HG03175 (cell line): ENCODE data around the gene METRNL.
A peak's percentile ranks its signal among the peaks of the same experiment; 100 is the strongest.
"Not testable (repeated sequence)": the region's sequence is repeated elsewhere in the genome, so short reads cannot be mapped to it uniquely, and the experiment has no call there.

Experiments used
- ATAC-seq: cut with Tn5 transposase; IDR thresholded peaks from one replicate; pipeline ENCODE4 v1.9.1; 2021; ENCODE audit warnings: mild to moderate bottlenecking, moderate library complexity; ENCODE audit not compliant: unreplicated experiment

The METRNL gene

DNA sequence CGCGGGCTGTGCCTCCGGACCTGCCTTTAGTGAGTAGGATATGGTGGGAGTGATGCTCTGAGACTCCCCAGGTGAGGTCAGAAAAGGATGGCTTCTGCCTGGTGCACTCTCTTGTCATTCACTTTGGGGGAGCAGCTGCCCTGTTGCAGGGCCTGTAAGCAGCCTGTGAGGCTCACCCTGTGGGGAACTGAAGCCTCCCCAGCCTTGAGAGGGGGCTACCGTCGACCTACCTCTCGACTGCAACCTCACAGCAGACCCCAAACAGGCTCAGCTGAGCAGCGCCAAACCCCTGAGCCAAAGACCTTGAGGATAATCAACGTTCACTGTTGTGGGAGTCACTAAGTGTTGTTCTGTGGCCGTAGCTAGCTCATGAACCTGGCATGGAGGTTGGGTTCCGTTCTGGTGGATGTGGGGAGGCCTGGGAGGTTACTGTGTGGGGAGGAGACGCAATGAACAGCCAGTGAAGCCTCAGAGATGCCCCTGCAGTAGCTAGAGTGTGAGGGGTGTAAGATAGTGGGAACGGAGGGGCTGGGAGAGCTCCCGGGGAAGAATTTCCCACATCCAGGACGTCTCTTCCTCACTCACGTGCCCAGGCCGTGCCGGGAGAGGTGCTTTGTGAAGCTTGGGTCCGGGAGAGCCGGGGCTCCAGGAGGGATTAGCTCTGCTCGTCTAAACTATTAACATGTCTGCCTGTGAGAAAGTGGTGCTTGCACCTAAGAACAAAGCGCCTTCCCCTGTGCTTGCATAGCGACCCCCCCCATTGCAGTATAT lies 38.8 kb downstream of the METRNL start:
- no peak for ATAC-seq

DNA sequence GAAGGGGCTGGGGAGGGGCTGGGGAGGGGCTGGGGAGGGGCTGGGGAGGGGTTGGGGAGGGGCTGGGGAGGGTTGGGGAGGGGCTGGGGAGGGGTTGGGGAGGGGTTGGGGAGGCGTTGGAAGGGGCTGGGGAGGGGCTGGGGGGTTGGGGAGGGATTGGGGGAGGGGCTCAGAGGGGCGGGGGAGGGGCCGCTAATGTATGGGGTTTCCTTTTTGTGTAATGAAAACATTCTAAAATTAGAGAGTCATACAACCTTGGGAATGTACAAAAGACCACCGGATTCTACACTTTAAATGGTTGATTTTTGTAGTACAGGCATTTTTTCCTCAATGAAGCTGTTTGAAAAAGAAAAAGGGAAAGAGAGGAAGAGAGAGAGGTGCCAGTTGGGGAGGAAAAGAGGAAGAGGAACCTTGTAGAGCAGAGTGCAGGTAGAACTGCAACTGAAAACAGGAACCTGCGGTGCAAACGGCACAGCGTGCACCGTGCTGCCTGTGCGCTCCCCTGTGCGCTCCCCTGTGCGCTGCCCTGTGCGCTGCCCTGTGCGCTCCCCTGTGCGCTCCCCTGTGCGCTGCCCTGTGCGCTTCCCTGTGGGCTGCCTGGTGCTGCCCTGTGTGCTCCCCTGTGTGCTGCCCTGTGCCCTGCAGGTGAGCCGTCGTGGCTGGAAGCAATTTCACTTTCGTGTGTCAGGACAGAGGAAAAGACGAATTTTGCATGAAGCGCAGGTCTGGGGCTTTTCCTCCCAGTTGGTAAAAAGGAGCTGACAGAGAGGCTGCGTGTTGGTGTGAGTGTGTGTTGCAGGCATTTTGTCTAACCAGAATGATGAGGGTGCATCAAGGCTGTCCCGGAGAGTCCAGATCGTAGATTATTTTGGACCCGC lies 40.8 kb downstream of the METRNL start:
- peak; percentile 86 for ATAC-seq

DNA sequence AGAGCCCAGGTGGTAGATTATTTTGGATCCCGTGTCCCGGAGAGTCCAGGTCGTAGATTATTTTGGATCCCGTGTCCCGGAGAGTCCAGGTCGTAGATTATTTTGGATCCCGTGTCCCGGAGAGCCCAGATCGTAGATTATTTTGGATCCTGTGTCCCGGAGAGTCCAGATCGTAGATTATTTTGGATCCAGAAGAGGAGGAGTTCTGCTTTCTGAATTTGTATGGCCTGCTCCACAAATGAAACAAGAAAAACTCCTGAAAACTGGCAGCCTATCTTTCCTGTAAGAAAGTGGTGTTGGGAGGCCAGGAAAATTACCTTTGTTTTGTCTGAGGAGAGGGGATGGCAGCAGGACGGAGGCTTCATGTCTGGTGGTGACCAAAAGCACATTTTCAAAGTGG lies 42.1 kb downstream of the METRNL start:
- ATAC-seq = not testable (repeated sequence)

DNA sequence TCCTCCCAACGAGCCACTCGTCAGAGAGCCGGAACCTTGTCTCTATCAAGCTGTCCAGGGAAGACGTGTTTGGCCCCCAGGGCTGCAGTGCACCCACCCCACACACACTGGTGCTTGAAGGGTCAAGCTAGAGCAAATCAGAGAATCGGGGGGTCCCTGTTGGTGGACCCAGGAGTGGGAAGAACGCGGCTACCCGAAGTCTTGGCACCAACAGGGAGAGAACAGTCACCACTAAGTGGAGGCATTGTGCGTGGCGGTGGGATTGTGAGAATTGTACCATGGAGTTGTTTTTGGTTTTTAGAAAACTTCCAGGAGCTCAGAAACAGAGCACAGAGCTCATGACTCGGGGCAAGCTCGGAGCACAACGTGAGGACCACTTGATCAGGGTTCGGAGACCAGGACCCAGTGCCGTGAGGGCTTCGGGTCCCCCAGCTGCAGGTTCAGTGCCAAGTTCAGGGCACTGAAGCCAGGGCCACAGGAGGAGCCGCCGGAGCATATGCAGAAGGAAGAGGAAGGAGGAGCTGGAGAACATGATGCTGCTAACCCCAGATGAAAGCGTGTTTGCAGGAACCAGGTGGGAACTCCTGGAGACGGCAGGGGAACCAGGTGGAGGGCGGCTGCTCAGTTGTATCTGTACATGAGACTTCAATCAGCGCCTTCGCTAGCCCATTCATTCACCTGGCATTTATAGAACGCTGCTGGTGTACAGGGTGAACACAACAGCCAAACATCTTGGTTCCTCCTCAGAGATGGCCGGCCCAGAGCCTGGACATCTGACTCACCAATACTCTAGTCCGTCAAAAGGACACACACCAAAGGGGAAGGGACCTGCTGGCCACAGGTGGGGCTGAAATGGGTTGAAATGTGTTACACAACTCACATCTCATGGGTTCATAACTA lies 42.8 kb downstream of the METRNL start:
- no peak for ATAC-seq

DNA sequence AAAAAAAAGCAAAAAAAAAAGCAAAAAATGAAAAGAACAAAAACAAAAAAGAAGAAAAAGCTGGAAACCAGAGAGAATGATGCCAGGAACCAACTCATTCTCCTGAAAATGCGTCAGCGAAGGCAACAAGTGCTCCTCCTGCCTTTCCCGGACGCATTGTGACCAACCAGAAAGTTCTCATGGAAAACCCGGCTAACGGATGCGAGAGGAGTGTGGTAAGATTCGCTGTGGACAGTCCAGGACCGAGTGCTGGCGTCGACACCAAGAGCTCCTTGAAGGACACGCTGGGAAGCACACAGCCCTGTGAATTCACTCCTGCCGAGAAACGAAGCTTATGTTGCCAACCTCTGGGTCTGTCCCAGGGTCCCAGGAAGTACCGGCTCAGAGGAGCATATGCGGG lies 43.4 kb downstream of the METRNL start:
- ATAC-seq = no peak

DNA sequence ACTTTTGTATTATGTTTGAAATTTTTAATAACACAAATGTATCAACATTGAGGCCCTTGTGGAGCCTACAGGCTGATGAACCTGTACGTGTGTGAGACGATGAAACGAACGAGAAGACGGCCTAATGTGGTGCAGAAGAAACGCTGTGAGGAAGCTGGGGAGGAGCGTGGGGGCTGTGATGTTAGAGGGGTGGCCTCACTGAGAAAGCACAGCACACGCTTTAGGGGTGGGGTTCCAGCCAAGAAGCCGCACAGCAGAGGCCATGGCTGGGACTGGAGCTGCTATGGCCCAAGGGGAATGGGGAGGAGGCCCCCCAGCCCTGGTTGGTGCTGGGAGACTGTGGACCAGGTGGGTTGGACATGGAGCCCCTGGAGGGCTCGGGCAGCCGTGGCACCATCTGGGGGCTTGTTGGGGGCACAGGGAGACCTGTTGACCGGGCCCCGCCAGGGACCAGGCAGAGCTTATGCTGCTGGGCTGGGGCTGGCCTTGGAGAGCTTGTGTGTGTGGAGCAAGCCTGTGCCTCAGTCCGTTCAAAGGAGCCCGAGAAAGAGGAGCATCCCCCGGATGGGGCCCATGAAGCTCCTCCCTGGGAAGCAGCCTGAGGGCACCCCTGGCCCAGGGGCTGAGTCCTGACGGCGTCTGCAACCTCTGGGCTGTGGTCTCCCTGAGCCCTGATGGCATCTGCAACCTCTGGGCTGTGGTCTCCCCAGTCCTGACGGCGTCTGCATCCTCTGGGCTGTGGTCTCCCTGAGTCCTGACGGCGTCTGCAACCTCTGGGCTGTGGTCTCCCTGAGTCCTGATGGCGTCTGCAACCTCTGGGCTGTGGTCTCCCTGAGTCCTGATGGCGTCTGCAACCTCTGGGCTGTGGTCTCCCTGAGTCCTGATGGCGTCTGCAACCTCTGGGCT lies 44.7 kb downstream of the METRNL start:
- ATAC-seq = no peak

DNA sequence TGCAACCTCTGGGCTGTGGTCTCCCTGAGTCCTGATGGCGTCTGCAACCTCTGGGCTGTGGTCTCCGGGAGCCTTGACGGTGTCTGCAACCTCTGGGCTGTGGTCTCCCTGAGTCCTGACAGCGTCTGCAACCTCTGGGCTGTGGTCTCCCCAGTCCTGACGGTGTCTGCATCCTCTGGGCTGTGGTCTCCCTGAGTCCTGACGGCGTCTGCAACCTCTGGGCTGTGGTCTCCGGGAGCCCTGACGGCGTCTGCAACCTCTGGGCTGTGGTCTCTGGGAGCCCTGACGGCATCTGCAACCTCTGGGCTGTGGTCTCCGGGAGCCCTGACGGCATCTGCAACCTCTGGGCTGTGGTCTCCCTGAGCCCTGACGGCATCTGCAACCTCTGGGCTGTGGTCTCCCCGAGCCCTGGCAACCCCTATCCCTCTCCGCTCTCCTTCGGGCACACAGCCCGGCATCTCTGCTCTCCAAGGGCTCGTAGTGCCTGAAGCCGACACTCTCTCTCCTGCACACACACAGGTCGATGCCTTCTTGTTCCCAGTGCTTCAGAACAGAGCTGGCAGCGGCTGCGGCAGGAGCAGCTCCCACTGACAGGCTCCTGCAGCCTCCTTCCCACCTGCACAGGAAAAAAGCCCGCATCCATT lies 45.6 kb downstream of the METRNL start:
- ATAC-seq = no peak

DNA sequence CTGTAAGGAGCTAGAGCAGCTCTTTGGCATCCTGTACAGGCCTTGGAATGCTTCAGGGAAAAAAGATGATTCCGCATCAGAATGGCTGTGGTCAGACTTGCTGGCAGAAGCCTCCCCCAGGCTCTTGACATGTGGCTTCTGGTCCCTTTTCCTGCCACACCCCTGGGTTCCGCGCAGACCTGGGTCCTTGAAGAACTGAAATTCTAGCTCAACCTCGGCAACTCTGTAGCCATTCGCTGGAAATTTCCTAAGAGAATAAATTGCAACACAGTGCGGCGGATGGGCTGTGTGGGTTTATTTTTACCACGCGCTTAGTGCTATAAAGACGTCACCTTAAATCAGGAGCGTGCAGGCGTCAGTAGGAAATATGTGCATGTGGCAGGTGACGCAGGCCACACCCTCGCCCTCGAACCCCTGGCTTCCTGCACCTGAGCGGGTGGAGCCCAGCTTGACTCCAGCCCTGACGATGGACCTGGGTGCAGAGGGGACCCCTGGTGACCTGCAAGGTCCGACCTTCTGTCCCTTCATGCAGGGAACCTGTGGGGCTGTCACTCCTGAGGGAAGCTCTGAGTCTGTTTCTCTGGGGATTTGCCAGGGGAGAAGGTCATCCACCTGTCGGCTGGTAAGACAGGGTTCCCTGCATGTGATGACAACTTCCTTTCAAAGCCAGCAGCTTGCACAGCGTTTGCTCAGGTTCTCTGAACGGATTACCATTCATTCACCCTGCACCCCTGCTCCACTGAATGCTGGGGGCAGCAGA lies 46.3 kb downstream of the METRNL start:
- ATAC-seq = no peak

DNA sequence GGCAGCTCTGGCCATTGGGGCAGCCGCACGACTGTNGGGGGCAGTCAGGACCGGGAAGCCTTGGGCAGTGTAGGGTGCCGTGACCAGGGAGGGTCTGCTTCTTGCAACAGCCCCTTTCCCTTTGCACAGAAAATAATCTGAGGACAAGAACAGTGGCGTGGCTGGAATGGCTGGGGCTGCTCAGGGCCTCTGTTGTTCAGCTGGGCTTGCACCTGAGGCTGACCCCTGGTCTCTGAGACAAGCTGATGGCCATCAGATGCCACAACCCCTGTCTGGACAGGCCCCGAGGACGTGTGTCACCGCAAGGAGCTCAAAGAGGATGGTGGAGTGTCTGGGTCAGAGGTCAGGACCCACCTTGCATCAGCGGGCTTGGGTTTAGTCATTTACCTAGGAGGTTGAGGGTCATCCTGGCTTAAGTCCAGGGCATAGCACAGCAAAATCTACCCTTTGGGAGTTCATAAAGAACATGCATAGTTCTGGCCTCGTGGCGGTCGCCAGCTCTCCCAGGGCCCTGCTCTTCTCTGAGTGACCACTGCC lies 46.9 kb downstream of the METRNL start:
- ATAC-seq = no peak

DNA sequence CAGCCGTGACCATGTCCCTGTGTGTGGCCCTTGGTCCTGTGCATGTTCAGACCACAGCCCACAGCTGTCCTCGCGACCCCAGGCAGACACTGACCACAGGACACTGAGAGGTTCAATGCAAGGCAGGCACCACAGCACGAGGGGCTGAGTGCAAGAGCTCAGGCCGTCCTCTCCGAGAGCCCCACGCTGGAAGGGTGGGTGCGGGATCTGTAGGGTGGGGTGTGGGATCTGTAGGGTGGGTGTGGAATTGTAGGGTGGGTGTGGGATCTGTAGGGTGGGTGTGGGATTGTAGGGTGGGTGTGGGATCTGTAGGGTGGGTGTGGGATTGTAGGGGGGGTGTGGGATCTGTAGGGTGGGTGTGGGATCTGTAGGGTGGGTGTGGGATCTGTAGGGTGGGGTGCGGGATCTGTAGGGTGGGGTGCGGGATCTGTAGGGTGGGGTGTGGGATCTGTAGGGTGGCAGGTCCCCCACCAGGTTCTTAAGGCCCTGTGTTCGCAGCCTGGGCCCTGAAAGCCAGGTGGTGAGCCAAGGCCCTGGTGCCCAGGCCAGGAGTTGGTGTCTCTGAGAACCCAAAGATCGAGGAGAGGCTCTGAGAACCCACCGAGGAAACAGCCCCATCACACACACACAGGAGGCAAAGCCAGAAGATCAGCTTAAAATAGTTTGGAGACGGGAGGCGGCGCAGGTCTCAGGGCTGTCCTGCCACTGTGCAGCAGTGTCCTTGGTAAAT lies 48.2 kb downstream of the METRNL start:
- ATAC-seq = no peak

DNA sequence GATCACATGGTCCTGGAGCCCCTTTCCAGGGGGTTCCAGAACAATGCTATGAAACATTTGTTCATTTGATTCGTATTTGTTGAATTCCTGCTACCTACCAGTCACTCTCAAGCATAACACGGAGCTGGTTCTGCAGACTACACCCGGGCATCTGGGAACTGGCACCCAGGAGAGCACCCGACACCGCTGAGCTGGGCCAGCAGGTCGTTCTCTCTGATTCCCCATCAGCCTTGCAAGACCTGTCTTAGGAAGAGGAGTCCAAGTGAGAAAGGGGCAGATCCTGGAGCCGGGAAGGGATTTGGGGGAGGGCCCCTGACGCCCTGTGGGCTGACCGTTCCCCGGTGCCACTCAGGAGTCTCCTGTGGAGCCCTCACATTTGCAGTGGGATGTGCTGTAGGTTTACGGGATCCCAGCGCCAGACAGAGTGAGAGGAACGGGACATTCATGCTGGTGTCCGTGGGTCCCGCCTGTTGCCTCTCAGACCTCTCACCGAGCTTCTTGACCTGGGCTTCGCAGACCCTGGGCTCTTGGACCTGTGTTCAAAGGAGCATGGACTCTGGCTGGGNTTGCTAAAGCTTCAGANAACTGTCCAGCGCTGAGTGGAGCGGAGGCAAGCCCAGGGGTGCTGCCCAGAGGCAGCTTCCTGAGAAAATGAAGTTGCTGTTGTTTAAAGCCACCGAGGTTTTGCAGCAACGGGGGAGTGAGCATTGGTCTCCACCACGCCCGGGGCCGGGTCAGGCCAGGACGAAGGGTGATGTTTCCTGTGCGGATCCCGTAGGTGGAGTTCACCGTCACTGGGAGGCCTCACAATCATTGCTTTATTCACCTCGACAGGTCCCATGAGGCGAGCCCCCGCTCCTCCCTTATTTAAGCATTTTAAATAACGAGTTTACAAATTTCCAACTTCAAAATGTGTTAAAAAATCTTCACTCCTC lies 49.2 kb downstream of the METRNL start:
- ATAC-seq = no peak

DNA sequence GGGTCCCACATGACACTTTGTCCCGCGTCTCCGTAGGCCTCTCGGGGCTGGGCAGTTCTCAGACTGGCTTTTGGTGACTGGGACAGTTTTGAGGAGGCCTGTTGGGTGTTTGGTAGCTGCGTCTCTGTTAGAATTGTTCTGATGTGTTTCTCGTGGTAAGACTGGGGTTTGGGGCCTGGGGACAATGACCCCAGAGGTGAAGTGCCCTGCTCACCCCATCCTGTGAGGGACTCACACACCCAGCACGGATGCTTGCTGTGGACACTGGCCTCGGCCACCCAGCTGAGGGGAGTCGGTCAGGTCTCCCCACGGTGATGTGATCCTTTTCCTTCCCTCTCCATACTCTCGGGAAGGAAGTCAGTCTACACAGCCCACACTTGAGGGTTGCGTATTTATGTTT lies 50.3 kb downstream of the METRNL start:
- ATAC-seq = no peak

DNA sequence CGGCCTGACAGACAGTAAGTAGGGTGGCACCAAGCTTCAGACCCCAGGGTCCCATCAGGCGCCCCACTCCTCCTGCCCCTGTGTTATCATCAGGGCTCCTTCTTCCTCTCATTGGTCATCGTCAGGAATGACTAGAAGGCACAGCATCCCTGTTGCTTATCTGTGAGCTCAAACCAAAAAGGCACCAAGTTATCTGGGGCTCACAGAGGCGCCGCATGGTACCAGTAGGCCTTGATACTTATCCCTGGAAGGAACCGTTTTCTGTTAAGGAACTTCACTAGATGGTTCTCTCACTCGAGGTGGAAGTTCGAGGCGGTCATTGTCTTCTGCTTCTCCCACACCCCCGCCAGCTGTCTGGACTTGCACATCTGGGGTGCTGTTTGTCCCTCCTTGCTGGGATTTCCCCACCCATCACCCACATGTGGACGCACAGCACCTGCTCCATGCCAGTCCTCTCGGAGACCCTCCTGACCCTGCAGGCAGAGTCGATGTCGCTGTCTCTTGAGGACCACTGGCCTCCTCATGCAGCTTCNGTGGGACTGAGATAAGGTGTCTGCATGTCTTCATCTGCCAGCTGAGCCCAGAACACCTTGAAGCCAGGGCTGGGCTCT lies 52.1 kb downstream of the METRNL start:
- no peak for ATAC-seq

DNA sequence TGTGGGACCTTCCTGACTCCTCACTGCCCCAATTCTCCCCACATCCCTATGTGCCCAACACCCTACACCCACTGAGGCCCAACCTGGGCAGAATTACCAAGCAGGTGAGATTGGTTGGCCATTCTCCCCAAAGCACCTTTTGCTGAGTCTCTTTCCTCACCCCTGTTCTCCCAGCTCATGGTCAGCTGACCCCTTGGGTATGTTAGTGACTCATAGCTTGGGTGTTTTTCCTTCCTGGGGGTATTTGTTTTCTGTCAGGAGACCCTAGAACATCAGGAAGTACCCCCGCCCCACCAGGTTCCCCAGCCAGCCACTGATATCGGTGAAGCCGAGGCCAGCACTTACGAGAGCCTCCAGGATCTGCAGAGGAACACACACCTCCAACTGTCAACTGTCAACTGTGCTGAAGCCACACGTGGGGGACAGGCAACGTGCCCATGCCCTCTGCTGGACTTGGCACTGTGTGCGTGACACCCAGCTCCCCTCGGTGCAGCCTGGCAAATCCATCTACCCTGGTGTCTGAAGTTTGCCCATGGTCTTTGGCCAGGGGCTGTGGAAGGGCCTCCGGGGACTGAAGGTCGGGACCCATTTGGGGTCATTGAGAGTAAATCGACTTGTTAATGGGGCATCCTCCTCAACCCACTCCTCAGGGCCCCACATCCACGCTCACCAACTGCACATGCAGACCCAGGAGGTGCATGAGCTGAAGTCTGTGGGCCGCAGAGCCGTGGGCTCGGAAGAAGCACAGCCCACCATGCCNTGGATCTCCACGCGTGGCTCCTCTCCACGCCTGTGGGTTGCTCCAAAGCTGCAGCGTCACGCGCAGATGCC lies 53.1 kb downstream of the METRNL start:
- ATAC-seq = no peak

DNA sequence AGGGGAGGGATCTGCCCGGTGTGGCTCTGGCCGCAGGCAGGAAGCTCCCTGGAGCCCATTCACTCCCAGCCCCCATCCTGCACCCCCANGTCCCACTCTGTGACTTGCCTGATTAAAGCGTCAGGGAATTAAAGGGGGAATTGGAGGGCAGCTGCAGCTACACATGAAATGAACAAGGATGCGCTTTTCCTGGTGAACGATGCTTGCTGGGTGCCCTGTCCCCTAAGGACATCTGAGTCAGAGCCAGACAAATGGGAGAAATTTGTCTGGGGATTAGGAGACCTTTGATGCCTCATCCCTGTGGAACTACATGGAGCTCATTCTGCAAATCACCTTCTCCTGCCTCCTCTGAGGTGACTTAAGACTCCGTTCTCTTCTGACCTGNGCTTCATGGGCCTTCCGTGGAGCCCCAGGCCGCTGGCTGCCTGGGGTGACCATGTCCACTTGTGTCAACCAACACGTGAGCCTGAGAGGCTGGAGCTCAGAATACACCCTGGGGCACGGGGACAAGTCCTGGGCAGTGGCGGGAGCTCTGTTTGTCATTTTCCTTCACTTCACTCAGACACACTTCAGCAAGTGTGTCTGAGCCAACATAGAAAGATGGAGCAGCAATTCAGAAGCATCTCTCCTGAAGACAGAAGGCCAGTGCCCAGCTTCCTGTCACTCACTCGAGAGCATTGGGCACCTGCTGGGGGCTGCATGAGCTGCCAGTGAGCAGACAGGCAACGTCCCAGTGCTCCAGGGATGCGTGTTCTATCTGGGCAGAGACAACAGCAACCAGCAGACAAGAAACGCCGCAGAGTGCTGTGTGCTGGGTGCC lies 54.1 kb downstream of the METRNL start:
- ATAC-seq = no peak
